Measurements from ENCODE around the gene ASAP2.

The ASAP2 gene

GRCh38 chr2:9179572-9180201 is 26.9 kb upstream of the ASAP2 start:
- H2AFZ ChIP-seq (ENCODE audit: low read length) = no peak overlapping the region

GRCh38 chr2:9184361-9184760 is 22.3 kb upstream of the ASAP2 start:
- Histone ChIP-seq H2AFZ (ENCODE audit: low read length) (no peak overlapping the region), H3K27ac (ENCODE audit: low read depth, low read length, poor library complexity, severe bottlenecking) (no peak overlapping the region), H3K9ac (ENCODE audit: low read length) (no peak overlapping the region)

More at GRCh38 chr2:9179572-9180201, 26.9 kb upstream of the ASAP2 start:
- Histone ChIP-seq H3K9ac (ENCODE audit: low read length) (no peak overlapping the region), H3K4me3 (ENCODE audit: low read depth, low read length, poor library complexity, severe bottlenecking) (no peak overlapping the region), H3K36me3 (ENCODE audit: insufficient read depth, low read length) (no peaks in the 10 kb centered on the region), H3K27ac (ENCODE audit: low read depth, low read length, poor library complexity, severe bottlenecking) (no peak overlapping the region), H3K27me3 (ENCODE audit: insufficient read depth, low read length) (peaks cover 4% of the 10 kb centered on the region; the same call in 1 of the 2 replicates), H3K4me1 (ENCODE audit: insufficient read depth, low read length, severe bottlenecking) (peaks cover 7% of the 10 kb centered on the region), H3F3A (ENCODE audit: insufficient read depth, low read length) (no peaks in the 10 kb centered on the region), H3K9me2 (ENCODE audit: low read depth, low read length) (no peaks in the 10 kb centered on the region), H3K4me2 (ENCODE audit: low read length) (no peak overlapping the region), H3K79me2 (ENCODE audit: insufficient read depth, low read length) (no peaks in the 10 kb centered on the region), H3K9me3 (ENCODE audit: low read length) (no peaks in the 10 kb centered on the region), H4K20me1 (ENCODE audit: insufficient read depth, low read length) (no peaks in the 10 kb centered on the region)
- TF ChIP-seq EZH2 (IDR thresholded peaks at IDR 0.05; ENCODE audit: borderline replicate concordance, low read length) (no peak), CTCF (IDR thresholded peaks at IDR 0.05; ENCODE audit: low read length) (no peak)

GRCh38 chr2:9187620-9188214 is 18.9 kb upstream of the ASAP2 start:
- Histone ChIP-seq H3K36me3 (ENCODE audit: insufficient read depth, low read length) (no peaks in the 10 kb centered on the region), H4K20me1 (ENCODE audit: insufficient read depth, low read length) (no peaks in the 10 kb centered on the region), H3K4me1 (ENCODE audit: insufficient read depth, low read length, severe bottlenecking) (no peaks in the 10 kb centered on the region), H3F3A (ENCODE audit: insufficient read depth, low read length) (no peaks in the 10 kb centered on the region), H2AFZ (ENCODE audit: low read length) (no peak overlapping the region), H3K9ac (ENCODE audit: low read length) (no peak overlapping the region), H3K9me2 (ENCODE audit: low read depth, low read length) (no peaks in the 10 kb centered on the region), H3K4me3 (ENCODE audit: low read depth, low read length, poor library complexity, severe bottlenecking) (no peak overlapping the region), H3K27ac (ENCODE audit: low read depth, low read length, poor library complexity, severe bottlenecking) (no peak overlapping the region), H3K4me2 (ENCODE audit: low read length) (no peak overlapping the region), H3K27me3 (ENCODE audit: insufficient read depth, low read length) (no peaks in the 10 kb centered on the region), H3K9me3 (ENCODE audit: low read length) (no peaks in the 10 kb centered on the region), H3K79me2 (ENCODE audit: insufficient read depth, low read length) (no peaks in the 10 kb centered on the region)
- TF ChIP-seq EZH2 (IDR thresholded peaks at IDR 0.05; ENCODE audit: borderline replicate concordance, low read length) = no peak
- no peak for TF ChIP-seq CTCF (IDR thresholded peaks at IDR 0.05; ENCODE audit: low read length)

More at GRCh38 chr2:9184361-9184760, 22.3 kb upstream of the ASAP2 start:
- Histone ChIP-seq H3K4me1 (ENCODE audit: insufficient read depth, low read length, severe bottlenecking) (no peaks in the 10 kb centered on the region), H3F3A (ENCODE audit: insufficient read depth, low read length) (no peaks in the 10 kb centered on the region), H3K9me3 (ENCODE audit: low read length) (no peaks in the 10 kb centered on the region), H3K4me2 (ENCODE audit: low read length) (no peak overlapping the region), H3K27me3 (ENCODE audit: insufficient read depth, low read length) (no peaks in the 10 kb centered on the region), H3K9me2 (ENCODE audit: low read depth, low read length) (no peaks in the 10 kb centered on the region), H3K4me3 (ENCODE audit: low read depth, low read length, poor library complexity, severe bottlenecking) (no peak overlapping the region), H4K20me1 (ENCODE audit: insufficient read depth, low read length) (no peaks in the 10 kb centered on the region), H3K79me2 (ENCODE audit: insufficient read depth, low read length) (no peaks in the 10 kb centered on the region), H3K36me3 (ENCODE audit: insufficient read depth, low read length) (no peaks in the 10 kb centered on the region)
- TF ChIP-seq CTCF (IDR thresholded peaks at IDR 0.05; ENCODE audit: low read length) (no peak), EZH2 (IDR thresholded peaks at IDR 0.05; ENCODE audit: borderline replicate concordance, low read length) (no peak)
